ENCODE data around the gene ABLIM3. TPM values are rescaled to one million over a fixed set of nuclear protein-coding genes. Genes with fewer than 3 reads are reported as not detected.

ABLIM3 gene
- total and polyA plus RNA-seq, 5 donors, result 81.3 to 185 (median 159) TPM

DNA sequence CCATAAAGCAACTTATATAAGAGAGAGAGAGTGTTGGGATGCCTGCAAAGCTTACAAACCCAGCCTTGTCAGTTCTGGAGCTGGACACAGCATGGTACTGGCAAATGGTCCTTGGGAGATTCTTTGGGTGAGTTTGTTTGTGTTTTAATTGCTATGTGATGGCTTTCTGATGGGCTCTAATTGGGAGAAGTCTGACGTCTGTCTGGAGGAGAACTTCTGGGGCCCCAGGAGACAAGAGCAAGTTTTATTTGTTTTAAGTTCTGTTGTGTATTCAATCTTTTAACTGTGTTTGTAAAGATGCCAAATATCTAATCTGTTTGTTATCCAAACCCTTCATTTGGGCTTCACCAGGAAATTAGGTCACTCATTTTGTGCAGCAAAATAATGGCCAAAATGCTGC lies 80.0 kb downstream of the ABLIM3 start:
- peak overlapping the region; percentile 76 for H3K27ac ChIP-seq (ENCODE audit: low read length)
- H3K4me3 ChIP-seq (ENCODE audit: low read length), result no peak overlapping the region
- intact Hi-C loops (cut with DNase I), result no loop called here
- ATAC-seq, result no peak
- H3K9me3 ChIP-seq (ENCODE audit: control insufficient read depth, low read length), result no peaks in the 10 kb centered on the region
- 14% methylated on average over 1 of the region's 1 CpG for WGBS
- DNase-seq, result no peak
- no peaks in the 10 kb centered on the region for H3K27me3 ChIP-seq (ENCODE audit: control insufficient read depth, insufficient read depth)
- H3K4me1 ChIP-seq (ENCODE audit: control insufficient read depth, insufficient read depth, low read length), result peaks cover 28% of the 10 kb centered on the region

DNA sequence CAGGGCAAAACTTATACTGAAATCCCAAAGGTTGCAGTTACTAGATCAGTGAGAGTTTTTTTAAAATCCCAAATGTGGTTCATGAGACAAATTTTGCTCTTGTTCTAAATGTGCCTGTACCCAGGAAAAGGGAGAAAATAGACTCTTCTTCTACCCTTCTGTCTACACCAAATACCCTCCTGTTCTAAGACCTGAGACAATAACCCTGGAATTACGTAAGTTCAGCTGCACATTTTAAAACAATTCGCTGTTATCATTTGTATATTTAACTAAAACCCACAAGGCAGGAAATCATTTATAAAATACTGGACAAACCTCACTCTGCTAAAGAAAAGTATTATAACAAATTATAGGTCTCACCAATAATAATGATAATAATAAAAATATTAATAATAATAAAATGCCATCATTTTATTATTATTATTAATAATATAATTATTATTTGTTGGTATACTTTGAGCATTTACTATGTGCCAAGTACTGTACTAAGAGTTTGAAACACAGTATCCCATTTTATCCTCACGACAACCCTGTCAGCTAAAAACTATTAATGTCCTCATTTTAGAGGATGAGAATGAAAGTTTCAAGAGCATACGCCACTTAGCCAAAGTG lies 80.5 kb downstream of the ABLIM3 start:
- no peak for DNase-seq
- no peak for ATAC-seq
- intact Hi-C loops (cut with DNase I), result no loop called here
- H3K27ac ChIP-seq (ENCODE audit: low read length), result no peak overlapping the region
- no peaks in the 10 kb centered on the region for H3K27me3 ChIP-seq (ENCODE audit: control insufficient read depth, insufficient read depth)
- no peak overlapping the region for H3K4me3 ChIP-seq (ENCODE audit: low read length)
- H3K4me1 ChIP-seq (ENCODE audit: control insufficient read depth, insufficient read depth, low read length), result peaks cover 27% of the 10 kb centered on the region
- H3K9me3 ChIP-seq (ENCODE audit: control insufficient read depth, low read length), result no peaks in the 10 kb centered on the region
- WGBS, result 69% methylated on average over 4 of the region's 4 CpGs

DNA sequence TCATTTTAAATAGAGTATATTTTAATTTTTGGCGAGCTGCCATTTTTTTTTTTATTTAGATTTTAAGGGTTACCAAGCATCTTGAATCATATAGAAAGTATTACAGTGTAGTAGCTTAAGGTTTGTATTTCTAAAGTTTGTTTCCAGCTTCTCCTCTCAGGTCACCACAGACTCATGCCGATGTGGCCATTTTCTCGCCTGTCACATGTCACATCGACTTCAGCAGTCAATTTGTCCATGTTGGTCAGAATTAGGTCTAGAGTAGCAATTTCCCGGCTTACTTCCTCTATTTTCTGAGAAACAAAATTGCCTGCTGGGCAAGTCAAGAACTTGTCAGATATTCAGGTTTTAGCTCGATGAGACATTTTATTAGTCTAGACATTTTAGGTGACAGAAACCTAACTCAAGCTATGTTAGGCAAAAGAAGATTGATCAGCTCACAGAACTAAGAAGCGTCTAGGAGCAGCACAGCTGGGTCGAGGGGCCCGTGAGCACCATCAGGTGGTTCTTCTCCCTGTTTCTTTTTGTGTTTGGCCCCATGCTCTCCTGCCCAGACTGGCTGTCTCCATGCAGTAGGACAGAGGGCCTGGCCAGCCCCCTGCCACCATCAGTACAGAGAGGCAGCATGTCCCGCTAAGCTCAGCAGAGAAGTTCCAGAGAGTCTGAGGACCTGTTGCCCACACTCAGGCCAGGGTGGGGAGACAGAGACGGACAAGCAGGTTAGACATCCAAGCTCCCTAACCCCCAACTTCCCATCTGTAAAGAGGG lies 82.0 kb downstream of the ABLIM3 start:
- no peak for ATAC-seq
- Histone ChIP-seq H3K27ac (ENCODE audit: low read length) (peak overlapping the region; percentile 66), H3K4me1 (ENCODE audit: control insufficient read depth, insufficient read depth, low read length) (peaks cover 22% of the 10 kb centered on the region), H3K4me3 (ENCODE audit: low read length) (no peak overlapping the region), H3K27me3 (ENCODE audit: control insufficient read depth, insufficient read depth) (no peaks in the 10 kb centered on the region), H3K9me3 (ENCODE audit: control insufficient read depth, low read length) (no peaks in the 10 kb centered on the region)
- intact Hi-C loops (cut with DNase I), result no loop called here
- no peak for DNase-seq
- 84% methylated on average over 11 of the region's 11 CpGs for WGBS

DNA sequence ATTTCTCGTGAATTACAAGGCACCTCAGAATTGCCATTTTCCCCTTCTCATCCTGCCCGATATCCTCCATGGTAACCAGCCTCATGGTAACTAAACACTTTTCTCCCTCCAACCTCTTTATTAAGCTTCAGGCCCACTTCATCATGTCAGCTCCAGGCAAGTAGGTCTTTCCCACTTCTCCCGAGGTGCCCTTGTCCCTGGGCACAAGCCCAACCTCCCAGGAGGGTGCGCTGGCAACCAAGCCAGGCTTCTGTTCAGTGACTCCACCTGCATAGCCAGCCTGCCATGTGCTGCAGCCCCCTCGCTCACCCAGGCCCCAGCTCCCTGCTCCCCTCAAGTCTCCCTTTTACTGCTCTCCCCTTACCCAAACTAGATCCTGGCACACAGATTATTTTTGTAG lies 83.0 kb downstream of the ABLIM3 start:
- Histone ChIP-seq H3K27ac (ENCODE audit: low read length) (peak overlapping the region; percentile 32), H3K9me3 (ENCODE audit: control insufficient read depth, low read length) (no peaks in the 10 kb centered on the region), H3K4me1 (ENCODE audit: control insufficient read depth, insufficient read depth, low read length) (peaks cover 16% of the 10 kb centered on the region), H3K27me3 (ENCODE audit: control insufficient read depth, insufficient read depth) (no peaks in the 10 kb centered on the region), H3K4me3 (ENCODE audit: low read length) (no peak overlapping the region)
- intact Hi-C loops (cut with DNase I), result no loop called here
- ATAC-seq (peak; percentile 31 to 62), DNase-seq (peak; percentile 51 to 86 (median 75))
- 68% methylated on average over 5 of the region's 5 CpGs for WGBS

DNA sequence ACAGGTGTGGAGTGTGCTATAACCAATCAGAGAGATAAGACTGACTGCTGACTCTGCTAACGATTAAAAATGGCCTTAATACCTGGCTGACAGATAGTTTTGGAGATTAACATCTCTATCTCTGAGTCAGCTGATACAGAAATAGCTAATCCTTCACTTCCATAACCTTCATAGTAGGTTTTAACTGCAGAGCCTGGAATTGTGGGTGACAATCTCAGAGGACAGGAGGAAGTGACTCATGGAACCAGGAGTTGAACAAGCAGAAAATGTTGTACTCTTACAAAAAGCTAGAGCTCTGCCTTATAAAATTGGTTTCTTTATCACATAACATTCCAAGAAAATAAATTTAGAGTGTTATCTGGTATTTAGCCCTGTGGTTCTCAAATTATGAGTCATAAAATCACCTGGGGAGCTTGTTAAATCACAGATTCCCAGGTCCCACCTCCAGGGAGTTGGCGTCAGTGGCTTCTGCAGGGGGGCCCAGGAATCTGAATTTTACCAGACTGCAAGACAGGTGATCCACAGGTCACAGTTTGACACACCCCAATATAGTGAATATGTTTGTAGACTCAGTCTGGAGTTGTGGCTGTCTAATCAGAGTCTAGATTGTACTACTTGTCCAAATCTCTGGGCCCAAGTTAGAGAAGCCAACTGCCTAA lies 86.0 kb downstream of the ABLIM3 start:
- Histone ChIP-seq H3K9me3 (ENCODE audit: control insufficient read depth, low read length) (no peaks in the 10 kb centered on the region), H3K4me3 (ENCODE audit: low read length) (no peak overlapping the region), H3K27me3 (ENCODE audit: control insufficient read depth, insufficient read depth) (no peaks in the 10 kb centered on the region), H3K4me1 (ENCODE audit: control insufficient read depth, insufficient read depth, low read length) (peaks cover 2% of the 10 kb centered on the region), H3K27ac (ENCODE audit: low read length) (peak overlapping the region; percentile 57)
- WGBS, result 59% methylated on average over 2 of the region's 2 CpGs
- intact Hi-C loops (cut with DNase I), result loop anchor here in 2 of 4 donors (5.0 kb wide), 1 partner anchor 85 kb away; the partner anchor contains the start of gene ABLIM3 (in 2 of the 2)
- ATAC-seq (peak in 1 of 2 donors; percentile 22), DNase-seq (no peak)

DNA sequence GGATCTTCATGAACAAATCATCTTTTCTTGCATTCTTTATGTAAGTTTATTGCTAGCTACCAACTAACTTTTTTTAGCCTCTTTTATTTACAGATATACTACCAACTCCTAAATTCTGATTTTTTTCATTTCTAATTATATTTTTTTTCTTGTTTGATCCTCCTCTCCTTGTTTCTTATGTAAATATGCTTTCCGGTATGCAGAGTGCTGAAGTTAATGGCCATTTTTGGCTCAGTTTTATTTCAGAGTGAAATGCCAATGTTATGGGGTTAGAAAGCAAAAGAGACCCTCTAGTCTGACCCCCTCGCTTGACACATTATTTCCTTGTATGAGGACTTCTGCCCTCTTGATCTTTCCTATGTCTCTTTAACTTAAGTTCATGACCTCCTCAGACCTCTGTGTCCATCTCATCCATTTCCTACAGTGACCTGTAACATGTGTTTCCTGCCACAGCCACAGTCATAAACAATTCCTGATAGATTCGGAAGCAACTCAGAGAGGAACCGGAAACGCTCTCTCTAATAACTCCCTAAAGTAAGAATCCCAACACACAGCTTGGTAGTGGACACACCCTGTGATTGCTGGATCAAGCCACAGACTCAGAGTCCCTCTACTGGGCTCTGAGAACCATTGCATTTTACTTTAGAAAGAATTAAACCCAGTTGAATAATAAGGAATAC lies 87.5 kb downstream of the ABLIM3 start:
- DNase-seq, result peak in 2 of 3 donors; percentile 51 to 64
- no peaks in the 10 kb centered on the region for H3K27me3 ChIP-seq (ENCODE audit: control insufficient read depth, insufficient read depth)
- WGBS, result 19% methylated on average over 5 of the region's 5 CpGs
- no peaks in the 10 kb centered on the region for H3K9me3 ChIP-seq (ENCODE audit: control insufficient read depth, low read length)
- intact Hi-C loops (cut with DNase I), result loop anchor here (2.0 to 5.0 kb wide), 3 partner anchors 86 to 88 kb away; partner anchors contain the start of gene ABLIM3 (in 3 of the 4)
- peak overlapping the region; percentile 46 for H3K27ac ChIP-seq (ENCODE audit: low read length)
- H3K4me3 ChIP-seq (ENCODE audit: low read length), result no peak overlapping the region
- peaks cover 2% of the 10 kb centered on the region for H3K4me1 ChIP-seq (ENCODE audit: control insufficient read depth, insufficient read depth, low read length)
- peak; percentile 96 for ATAC-seq

DNA sequence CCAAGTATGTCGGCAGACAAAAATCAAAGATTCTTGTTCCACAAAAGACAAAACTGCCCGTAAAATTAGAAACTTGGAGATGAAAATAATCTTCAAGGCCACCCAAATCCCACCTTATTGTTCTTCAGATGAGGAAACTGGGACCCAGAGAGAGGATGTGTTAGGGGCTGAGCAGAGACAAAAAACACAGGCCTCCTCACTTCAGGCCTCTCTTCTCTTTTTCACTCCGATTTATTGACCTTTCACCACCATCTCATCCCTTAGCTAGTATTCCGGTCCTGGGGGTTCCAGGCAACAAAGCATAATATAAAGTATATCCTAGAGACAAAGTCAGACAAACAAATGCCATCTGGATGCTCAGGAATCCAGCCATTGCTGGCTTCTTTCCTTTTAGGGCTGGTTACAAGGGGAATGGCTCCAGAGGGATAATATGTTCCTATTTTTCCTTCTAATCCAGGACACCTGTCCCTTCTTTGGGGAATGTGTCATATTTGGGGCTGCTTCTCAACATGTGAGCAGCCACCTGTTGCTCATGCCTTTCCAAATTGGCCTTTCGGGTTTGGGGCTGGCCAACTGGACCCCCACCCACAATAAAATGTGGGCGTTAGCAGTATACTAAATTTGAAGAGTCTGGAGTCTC lies 88.1 kb downstream of the ABLIM3 start:
- H3K4me1 ChIP-seq (ENCODE audit: control insufficient read depth, insufficient read depth, low read length), result peaks cover 2% of the 10 kb centered on the region
- H3K4me3 ChIP-seq (ENCODE audit: low read length), result no peak overlapping the region
- no peak overlapping the region for H3K27ac ChIP-seq (ENCODE audit: low read length)
- ATAC-seq (no peak), DNase-seq (no peak)
- WGBS, result 47% methylated on average over 6 of the region's 6 CpGs
- intact Hi-C loops (cut with DNase I), result loop anchor here (2.0 to 5.0 kb wide), 3 partner anchors 87 to 89 kb away; partner anchors contain the start of gene ABLIM3 (in 3 of the 4)
- no peaks in the 10 kb centered on the region for H3K9me3 ChIP-seq (ENCODE audit: control insufficient read depth, low read length)
- no peaks in the 10 kb centered on the region for H3K27me3 ChIP-seq (ENCODE audit: control insufficient read depth, insufficient read depth)

DNA sequence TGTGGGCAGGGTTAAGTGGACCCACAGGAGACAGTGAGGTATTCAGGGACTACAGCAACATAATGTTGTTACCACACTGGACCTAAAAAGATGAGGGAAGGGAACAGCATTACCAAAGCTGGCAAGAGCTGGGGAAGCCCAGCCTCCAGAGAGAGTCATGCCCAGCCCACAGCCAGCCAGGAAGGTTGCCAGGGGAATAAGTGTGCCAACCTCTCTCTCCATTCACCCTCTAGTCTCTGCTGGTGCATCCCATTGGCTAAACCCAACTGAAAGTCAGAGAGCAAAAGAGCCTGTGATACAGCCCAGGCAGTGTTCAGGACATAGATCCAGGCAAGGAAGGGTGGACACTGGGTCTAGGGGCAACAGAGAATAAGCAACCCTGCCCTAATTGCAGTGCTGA lies 94.5 kb downstream of the ABLIM3 start:
- Histone ChIP-seq H3K9me3 (ENCODE audit: control insufficient read depth, low read length) (no peaks in the 10 kb centered on the region), H3K4me1 (ENCODE audit: control insufficient read depth, insufficient read depth, low read length) (peaks cover 3% of the 10 kb centered on the region), H3K4me3 (ENCODE audit: low read length) (no peak overlapping the region), H3K27me3 (ENCODE audit: control insufficient read depth, insufficient read depth) (no peaks in the 10 kb centered on the region), H3K27ac (ENCODE audit: low read length) (peak overlapping the region; percentile 27)
- no peak for DNase-seq
- peak; percentile 48 to 72 for ATAC-seq
- intact Hi-C loops (cut with DNase I), result no loop called here

DNA sequence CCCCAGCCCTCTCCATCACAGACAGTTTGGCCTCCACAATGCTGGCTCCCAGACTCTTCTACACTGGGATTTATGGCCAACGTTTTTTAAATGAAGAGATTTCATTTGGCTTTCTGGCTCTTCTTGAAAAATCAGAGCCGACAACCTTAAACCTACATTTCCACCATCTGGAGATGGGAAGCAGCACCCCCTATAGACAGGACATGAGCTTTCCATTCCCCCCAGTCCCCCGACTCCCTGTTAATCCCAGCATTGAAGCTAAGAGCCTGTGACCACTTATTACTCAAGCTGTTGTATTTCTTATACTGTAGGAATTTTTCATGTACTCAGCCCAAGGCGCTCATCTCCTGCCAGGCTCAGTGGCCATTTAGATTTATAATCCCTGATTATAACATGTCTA lies 96.4 kb downstream of the ABLIM3 start:
- no peak for DNase-seq
- Histone ChIP-seq H3K27me3 (ENCODE audit: control insufficient read depth, insufficient read depth) (no peaks in the 10 kb centered on the region), H3K4me3 (ENCODE audit: low read length) (no peak overlapping the region), H3K4me1 (ENCODE audit: control insufficient read depth, insufficient read depth, low read length) (peaks cover 3% of the 10 kb centered on the region), H3K9me3 (ENCODE audit: control insufficient read depth, low read length) (no peaks in the 10 kb centered on the region), H3K27ac (ENCODE audit: low read length) (no peak overlapping the region)
- WGBS, result 64% methylated on average over 4 of the region's 4 CpGs
- intact Hi-C loops (cut with DNase I), result no loop called here
- no peak for ATAC-seq

DNA sequence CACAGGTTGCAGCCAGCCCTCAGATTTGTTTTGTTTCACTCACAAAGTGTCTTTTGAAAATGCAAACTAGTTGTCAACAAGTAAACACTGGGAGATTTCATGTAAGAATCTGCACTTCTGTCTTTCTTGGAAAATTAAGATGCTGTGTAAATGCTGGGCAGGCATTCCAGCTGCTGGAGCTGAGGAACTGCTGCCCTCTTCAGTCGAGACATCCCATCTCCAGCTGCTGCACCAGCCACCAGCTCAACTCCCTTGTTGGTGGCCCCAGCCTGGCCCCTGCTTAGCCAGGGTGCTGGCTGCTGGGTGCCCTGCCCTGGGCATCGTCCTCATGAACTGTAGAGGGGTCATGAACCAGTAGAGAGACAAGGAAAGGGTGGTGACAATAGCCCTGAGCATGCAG lies 97.2 kb downstream of the ABLIM3 start:
- 47% methylated on average over 2 of the region's 2 CpGs for WGBS
- Histone ChIP-seq H3K4me1 (ENCODE audit: control insufficient read depth, insufficient read depth, low read length) (peaks cover 3% of the 10 kb centered on the region), H3K27ac (ENCODE audit: low read length) (no peak overlapping the region), H3K27me3 (ENCODE audit: control insufficient read depth, insufficient read depth) (no peaks in the 10 kb centered on the region), H3K9me3 (ENCODE audit: control insufficient read depth, low read length) (no peaks in the 10 kb centered on the region), H3K4me3 (ENCODE audit: low read length) (no peak overlapping the region)
- ATAC-seq (peak in 1 of 2 donors; percentile 38), DNase-seq (no peak)
- intact Hi-C loops (cut with DNase I), result no loop called here

All from right cardiac atrium (tissue), 5 donors.